NCI-H187 treated with DMSO at 0.1 percent for 48 hours (cell line): ENCODE data around the gene NME4.
A peak's percentile ranks its signal among the peaks of the same experiment; 100 is the strongest.

Source experiments
- DNase-seq: peaks from one replicate; lab custom pipeline; 2025; lab: John Stamatoyannopoulos, UW

The NME4 gene

DNA sequence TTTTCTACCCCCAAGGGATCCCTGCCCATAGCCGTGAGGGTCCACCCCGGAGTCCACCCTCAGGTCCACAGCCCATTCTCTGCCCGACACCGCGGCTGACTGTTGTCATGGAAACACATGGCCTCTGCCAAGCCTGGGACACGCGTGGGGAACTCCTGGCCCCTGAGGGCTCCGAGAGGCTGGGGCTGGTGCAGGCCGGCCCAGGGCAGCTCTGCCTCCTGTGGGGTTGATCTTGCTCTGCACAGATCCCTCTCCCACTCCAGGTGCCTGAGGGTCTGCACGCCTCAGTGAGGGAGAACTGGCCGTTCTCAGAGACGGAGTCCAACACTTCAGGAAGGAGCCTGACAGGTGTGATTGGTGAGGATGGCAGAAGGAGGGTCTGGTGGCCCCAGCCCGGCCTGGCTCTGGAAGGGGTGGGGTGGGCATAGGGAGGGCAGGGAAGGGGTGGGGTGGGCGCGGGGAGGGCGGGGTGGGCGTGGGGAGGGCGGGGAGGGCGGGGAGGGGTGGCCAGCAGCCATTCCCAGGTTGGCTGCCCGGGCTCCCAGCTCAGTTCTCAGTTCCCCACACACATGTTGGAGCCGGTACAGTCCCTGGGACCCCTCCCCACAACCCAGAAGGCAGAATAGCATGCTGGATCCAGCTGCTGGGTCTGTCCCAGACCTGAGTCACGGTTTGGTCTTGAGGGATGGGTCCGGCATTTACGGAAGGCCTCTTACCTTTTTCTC lies 33.1 kb upstream of the NME4 start:
- no peak for DNase-seq

DNA sequence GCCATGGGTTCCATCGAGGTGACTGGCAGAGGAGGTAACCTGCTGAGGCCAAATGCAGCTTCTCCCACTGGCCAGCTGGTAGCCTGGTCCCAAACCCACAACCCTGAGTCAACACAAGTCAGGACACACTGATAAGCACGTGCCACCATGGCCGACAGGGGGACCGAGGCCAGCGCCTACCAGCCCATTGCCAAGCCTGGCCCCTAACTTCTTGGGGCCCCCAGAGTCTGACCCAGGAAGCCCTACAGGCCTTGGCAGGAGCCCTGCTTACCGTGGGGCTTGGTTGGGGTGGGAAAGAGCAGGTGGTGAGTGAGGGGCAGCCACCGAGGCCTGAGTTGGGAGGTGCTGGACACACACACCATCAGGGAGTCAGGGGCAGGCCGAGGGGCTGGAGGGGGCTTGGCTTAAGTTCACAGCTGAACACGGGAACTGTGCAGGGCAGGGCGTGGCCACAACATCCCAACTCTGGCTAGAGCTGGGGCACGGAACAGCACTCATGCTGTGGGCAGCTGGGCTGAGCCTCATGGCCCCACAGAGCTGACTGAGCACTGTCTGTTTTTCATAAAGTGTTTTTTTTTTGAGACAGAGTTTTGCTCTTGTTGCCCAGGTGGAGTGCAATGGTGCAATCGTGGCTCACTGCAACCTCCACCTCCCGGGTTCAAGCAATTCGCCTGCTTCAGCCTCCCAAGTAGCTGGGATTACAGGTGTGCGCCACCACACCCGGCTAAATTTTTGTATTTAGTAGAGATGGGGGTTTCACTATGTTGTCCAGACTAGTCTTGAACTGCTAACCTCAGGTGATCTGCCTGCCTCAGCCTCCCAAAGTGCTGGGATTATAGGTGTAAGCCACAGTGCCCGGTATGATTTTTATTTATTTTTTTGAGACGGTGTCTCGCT lies 32.2 kb upstream of the NME4 start:
- no peak for DNase-seq

- DNase-seq, result no peak
These were observed 30.5 kb upstream of the NME4 start for GRCh38 chr16:366476-366875.

DNA sequence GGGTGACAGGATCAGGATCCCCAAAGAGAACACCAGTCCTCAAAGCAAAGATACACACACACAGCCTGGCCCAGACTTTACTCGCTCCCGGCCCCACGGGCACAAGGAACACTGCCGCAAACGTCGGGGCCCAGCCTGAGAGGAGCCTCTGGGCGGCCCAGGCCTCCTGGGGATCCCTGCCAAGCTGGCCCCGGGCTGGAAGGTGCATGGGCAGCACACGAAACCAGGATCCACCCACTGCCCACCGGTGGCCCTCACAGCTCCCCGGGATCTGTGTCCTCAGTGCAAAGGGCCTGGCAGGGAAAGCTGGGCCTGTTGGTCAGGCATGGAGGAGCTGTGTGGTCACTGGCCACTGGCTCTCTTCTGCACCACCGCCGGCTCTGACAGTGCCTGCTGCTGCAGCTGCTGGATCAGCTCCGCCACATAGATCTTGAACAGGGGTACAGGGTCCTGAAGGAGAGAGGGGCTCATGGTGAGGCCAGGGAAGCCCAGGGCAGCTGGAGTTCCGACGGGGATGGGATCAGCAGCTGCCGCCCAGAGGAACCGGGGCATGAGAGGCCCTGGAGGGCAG lies 29.6 kb upstream of the NME4 start:
- no peak for DNase-seq

- no peak for DNase-seq
These were observed 28.4 kb upstream of the NME4 start for GRCh38 chr16:368388-369158.

DNA sequence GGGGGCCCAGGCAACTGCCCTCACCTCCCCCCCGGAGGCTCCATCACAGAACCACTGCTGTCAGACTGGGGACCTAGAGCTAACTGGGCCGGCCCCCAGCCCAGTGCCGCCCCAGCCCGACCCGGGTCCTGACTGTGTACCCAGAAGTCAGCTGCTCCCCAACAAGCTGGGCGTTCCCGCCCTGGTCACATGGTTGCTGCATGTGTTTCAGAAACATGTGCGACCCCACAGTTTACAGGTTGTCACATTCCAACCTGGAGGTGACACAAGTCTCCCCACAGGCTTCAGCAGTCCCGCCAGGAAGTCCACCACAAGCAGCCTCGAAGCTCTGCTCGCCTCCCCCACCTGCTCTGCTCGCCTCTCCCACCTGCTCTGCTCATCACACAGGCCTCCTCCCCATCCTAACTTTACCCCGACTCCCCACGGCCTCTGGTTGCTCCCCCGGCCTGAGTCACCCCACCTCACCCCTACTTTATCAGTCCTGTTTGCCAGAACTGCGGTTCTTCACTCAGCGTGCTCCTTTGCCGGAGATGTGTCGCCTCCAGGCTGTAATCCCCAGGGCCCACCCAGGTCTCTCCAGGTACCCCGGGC lies 27.6 kb upstream of the NME4 start:
- no peak for DNase-seq

DNA sequence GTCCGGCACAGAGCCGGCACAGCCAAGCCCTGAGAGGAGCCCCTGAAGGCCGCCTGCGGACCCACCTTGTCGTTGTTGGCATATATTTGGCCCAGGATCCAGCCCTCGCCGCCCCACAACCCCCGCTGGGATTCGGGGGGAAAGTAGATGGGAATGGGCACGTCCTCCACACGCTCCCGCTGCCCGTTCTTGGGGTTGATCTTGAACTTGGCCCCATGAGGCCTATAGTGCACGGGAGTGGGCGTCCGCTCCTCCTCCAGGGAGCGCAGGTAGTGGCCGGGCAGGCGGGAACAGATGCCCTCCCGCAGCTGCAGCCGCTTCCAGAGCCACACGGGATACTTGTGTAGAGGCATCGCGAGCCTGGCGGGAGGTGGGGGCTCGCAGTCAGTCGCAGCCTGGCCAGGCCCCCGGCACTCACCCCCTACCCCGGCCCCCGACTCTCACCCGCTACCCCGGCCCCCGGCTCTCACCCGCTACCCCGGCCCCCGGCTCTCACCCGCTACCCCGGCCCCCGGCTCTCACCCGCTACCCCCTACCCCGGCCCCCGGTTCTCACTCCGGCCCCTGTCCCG lies 27.0 kb upstream of the NME4 start:
- DNase-seq, result no peak

DNA sequence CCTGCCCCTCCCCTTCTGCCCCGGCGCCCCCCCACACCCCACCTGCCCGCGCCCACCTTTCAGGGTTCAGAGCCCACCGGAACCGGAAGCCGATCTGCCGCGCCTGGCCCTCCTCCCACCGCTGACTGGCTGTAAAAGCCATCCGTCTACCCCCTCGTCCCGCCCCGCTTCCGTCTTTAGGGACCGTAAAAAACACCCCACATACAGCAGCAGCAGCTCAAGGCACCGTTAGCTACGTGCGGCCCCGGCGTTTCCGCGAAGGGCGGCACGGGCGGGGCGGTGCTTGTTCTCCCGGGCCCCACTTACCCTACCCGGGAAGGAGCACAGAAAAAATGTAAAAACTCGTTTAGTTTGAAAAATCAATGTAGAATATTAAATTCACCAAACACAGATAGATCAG lies 26.6 kb upstream of the NME4 start, which contains the start of gene MRPL28:
Gene MRPL28, minus strand, starts transcription at position 96 of the 400 bp plus-strand sequence. CDS start 320 bp downstream, outside the sequence.
- peak; percentile 95 for DNase-seq

DNA sequence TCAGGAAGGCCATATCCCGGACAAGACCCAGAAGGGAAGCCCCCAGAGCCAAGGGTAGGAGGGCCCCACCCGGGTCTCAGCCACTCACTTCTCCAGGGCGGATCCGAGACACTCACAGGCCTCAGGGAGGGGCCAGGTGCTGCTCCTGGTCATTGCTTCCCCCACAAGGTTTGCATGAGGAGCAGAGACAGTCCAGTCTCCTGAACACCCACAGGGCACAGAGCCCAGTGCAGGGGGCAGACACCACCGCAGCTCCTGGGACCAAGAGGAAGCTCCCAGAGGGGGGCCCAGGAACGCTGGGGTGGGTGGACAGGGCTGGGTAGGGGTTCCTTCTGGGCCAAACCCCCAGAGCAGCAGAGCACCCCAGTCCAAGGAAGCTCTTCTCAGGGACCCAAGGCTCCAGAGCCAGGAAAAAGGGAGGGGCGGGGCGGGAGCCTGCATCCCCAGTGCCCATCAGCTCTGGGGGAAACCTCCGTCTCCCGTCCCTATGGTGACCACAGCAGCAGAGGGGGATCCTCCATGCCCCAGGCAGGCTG lies 26.0 kb upstream of the NME4 start:
- no peak for DNase-seq

DNA sequence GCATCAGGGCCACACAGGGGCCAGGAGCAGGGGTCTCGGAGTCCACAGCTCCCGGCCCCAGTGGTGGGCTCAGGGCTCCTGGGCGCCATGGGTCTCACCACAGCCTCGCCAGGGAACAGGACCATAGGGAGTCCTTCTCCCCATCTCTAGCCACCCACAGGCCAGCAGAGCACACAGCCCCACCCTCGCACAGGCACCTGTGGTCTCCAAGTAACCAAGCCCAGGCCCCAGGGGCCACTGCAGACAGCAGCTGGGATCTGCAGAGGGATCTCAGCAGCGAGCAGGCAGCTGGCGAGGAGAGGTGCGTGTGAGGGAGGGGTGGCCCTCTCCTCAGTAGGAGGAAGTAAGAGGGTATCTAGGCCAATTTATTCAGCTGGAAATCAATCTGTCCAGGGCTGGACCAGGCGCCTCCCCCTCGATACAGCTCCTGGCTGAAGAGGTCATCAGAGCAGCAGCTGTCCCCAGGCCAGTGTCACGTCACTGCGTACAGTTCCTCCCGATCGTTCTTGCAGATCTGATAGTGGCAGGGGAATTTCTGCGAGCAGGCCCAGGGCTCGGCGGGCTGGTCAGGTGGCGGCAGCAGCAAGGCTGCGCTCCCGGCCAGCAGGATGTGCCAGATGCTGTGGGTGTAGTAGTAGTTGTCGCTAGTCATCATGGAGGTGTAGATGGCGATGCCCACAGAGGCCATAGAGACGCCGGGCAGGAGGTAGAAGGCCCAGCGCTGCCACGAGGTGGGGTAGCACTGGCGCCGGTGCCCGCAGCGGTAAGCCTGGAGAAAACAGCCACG lies 25.3 kb upstream of the NME4 start:
- peak; percentile 88 for DNase-seq

DNA sequence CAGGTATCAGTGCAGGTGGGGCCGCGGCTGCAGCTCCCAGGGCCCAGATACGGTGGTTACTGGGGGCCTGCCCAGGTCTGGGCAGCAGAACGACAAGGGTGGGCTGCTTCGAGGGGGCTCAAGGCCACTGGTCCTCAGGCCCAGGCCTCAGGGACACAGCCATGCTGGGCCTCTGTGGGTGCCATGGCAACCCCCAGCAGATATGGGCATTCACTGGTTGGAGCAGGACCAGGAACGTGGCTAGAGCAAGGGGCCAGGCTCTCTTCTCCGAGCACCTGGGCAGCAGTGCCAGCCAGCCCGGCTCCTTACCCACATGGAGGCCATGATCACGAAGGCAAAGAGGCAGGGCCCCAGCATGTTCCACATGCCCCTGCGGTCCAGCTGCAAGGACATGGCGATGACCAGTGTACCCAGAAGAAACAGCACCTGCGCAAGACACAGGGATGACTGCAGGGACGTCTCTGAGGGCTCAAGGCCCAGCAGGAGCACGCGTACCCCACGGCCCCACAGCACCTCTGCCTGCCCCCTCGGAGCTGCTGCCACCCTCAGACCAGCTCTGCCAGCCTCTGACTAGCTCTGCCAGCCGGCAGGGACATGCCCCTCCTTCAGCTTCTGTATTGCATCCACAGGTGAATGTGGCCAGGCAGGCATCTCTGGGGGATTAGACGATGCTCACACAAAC lies 24.6 kb upstream of the NME4 start:
- no peak for DNase-seq

- no peak for DNase-seq
These were observed 23.9 kb upstream of the NME4 start for GRCh38 chr16:373020-373598.

GRCh38 chr16:373848-374615 lies 23.0 kb upstream of the NME4 start:
- DNase-seq, result no peak

DNA sequence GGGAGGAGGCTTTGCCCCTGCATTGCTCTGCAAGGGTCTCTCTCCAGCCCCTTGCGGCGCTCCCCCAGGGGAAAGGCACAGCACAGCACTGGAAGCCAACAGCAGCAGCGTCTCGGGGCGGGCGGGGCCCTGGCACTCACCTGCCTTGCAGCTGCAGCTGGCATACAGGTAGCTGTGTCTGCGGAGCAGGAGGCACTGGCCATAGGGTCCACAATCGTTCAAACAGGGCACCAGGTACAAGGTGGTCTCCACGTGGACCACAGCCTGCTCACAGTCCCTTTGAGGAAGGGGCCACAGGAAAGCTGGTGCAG lies 22.4 kb upstream of the NME4 start:
- DNase-seq, result no peak

DNA sequence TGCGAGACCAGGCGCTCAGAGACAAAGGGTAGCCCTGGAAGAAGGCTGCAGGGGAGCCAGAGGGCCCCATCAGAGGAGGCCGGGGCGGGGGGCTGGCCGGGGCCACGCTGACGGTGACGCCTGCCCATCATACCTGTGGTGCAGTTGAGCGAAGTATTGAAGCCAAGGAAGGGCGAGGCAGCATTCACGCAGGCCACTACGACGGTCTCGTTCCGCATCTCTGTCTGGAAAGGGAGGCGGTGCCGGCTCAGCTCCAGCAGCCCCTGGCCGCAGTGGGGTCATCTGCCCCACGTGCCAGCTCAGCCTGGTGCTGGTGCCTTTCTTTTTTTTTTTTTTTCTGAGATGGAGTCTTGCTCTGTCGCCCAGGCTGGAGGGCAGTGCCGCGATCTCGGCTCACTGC lies 21.8 kb upstream of the NME4 start:
- no peak for DNase-seq

GRCh38 chr16:375927-376816 lies 20.8 kb upstream of the NME4 start:
- no peak for DNase-seq

DNA sequence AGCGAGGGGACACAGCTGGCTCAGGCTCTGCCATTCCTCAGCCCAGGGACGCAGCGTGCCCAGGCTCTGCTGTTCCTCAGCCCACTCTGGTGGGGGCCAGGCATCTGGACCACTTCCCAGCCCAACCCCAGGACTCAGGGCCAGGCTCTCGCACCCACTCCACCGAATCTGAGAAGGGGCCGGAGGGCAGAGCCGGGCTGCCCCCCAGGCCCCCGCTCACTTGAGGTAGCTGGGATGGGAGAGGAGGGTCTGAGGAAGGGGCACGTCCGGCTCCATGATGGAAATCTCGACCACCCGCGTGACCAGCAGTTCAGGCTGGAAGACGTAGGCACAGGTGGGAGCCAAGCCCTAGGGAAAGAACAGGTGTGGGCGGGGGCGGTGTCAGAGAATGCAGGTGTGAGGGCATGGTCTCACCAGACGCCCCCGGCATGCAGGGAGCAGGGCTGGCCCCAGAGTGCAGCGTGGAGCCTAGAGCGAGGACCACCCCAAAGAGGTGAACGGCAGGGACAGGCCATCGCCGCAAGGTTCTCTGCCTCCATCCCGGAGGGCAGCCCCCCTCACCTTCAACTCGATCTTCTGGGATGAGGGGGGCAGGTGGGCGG lies 20.1 kb upstream of the NME4 start:
- DNase-seq, result no peak
